Measurements from ENCODE around the gene ADH5. TPM values are rescaled to one million over a fixed set of nuclear protein-coding genes. Genes with fewer than 3 reads are reported as not detected.

ADH5 gene
- total and polyA plus RNA-seq, 10 of the 15 experiments (the other 5 are each of a cell fraction or from before 2014, with no cell fraction given), result 48.5 to 159 (median 95.3) TPM

GRCh38 chr4:99059550-99059949, 29.0 kb downstream of the ADH5 start:
- TF ChIP-seq POLR2AphosphoS2 (IDR thresholded peaks at IDR 0.05; ENCODE audit: low read depth, low read length) (no peak), ASH2L (IDR thresholded peaks at IDR 0.05; ENCODE audit: borderline replicate concordance, low read depth) (no peak), REST (IDR thresholded peaks at IDR 0.05; ENCODE audit: low read depth, low read length) (no peak), CEBPB (IDR thresholded peaks at IDR 0.05; ENCODE audit: borderline replicate concordance in 1 of 2, low read depth in 2 of 2, low read length in 2 of 2) (no peak), NFYB (IDR thresholded peaks at IDR 0.05; ENCODE audit: insufficient read depth, low read depth, low read length) (no peak), BRCA1 (IDR thresholded peaks at IDR 0.05; ENCODE audit: low read depth, low read length) (no peak), PAX8 (IDR thresholded peaks at IDR 0.05) (no peak), NFYA (IDR thresholded peaks at IDR 0.05; ENCODE audit: borderline replicate concordance, low read depth, low read length) (no peak), YBX1 (IDR thresholded peaks at IDR 0.05) (no peak), FOXM1 (IDR thresholded peaks at IDR 0.05; ENCODE audit: low read depth, low read length) (no peak), FOXK2 (IDR thresholded peaks at IDR 0.05) (no peak)
- TF ChIP-seq, protein P1, sequence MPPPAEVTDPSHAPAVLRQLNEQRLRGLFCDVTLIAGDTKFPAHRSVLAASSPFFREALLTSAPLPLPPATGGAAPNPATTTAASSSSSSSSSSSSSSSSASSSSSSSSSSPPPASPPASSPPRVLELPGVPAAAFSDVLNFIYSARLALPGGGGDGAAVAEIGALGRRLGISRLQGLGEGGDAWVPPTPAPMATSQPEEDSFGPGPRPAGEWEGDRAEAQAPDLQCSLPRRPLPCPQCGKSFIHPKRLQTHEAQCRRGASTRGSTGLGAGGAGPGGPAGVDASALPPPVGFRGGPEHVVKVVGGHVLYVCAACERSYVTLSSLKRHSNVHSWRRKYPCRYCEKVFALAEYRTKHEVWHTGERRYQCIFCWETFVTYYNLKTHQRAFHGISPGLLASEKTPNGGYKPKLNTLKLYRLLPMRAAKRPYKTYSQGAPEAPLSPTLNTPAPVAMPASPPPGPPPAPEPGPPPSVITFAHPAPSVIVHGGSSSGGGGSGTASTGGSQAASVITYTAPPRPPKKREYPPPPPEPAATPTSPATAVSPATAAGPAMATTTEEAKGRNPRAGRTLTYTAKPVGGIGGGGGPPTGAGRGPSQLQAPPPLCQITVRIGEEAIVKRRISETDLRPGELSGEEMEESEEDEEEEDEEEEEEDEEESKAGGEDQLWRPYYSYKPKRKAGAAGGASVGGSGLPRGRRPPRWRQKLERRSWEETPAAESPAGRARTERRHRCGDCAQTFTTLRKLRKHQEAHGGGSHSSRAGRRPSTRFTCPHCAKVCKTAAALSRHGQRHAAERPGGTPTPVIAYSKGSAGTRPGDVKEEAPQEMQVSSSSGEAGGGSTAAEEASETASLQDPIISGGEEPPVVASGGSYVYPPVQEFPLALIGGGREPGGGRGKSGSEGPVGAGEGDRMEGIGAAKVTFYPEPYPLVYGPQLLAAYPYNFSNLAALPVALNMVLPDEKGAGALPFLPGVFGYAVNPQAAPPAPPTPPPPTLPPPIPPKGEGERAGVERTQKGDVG (CRISPR knock-in tag; IDR thresholded peaks at IDR 0.05), result no peak
- TF ChIP-seq, protein P2, sequence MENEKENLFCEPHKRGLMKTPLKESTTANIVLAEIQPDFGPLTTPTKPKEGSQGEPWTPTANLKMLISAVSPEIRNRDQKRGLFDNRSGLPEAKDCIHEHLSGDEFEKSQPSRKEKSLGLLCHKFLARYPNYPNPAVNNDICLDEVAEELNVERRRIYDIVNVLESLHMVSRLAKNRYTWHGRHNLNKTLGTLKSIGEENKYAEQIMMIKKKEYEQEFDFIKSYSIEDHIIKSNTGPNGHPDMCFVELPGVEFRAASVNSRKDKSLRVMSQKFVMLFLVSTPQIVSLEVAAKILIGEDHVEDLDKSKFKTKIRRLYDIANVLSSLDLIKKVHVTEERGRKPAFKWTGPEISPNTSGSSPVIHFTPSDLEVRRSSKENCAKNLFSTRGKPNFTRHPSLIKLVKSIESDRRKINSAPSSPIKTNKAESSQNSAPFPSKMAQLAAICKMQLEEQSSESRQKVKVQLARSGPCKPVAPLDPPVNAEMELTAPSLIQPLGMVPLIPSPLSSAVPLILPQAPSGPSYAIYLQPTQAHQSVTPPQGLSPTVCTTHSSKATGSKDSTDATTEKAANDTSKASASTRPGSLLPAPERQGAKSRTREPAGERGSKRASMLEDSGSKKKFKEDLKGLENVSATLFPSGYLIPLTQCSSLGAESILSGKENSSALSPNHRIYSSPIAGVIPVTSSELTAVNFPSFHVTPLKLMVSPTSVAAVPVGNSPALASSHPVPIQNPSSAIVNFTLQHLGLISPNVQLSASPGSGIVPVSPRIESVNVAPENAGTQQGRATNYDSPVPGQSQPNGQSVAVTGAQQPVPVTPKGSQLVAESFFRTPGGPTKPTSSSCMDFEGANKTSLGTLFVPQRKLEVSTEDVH (IDR thresholded peaks at IDR 0.05; ENCODE audit: low read depth, partially characterized antibody), result no peak
- FAIRE-seq, result no peak
- intact Hi-C loops (cut with micrococcal nuclease; ENCODE audit: unreplicated experiment), result loop anchor here (5.0 to 10.0 kb wide), 3 partner anchors 122 to 907 kb away; partner anchors contain the start of gene TSPAN5
- Histone ChIP-seq H3K4me3 (no peak overlapping the region), H3K27me3 (replicated peaks in 1 of 2; ENCODE audit: control insufficient read depth in 2 of 2, insufficient read depth in 2 of 2, low read length in 1 of 2) (no peaks in the 10 kb centered on the region), H3K4me1 (ENCODE audit: control insufficient read depth, insufficient read depth, low read length) (peaks cover 12% of the 10 kb centered on the region), H4K20me1 (ENCODE audit: control insufficient read depth, insufficient read depth) (no peaks in the 10 kb centered on the region), H3K9me3 (replicated peaks; ENCODE audit: control insufficient read depth, insufficient read depth, low read length) (no peaks in the 10 kb centered on the region), H3K36me3 (ENCODE audit: control insufficient read depth in 2 of 2, insufficient read depth in 2 of 2, low read length in 1 of 2) (peaks cover 0 to 18% of the 10 kb centered on the region in 2 experiments; a peak in 3 of 4 replicates), H3K27ac (ENCODE audit: control insufficient read depth, insufficient read depth) (no peak overlapping the region), H3K79me2 (ENCODE audit: control insufficient read depth, insufficient read depth, low read length) (no peaks in the 10 kb centered on the region), H2AFZ (ENCODE audit: control insufficient read depth, low read depth, low read length) (no peak overlapping the region), H3K4me2 (ENCODE audit: control insufficient read depth, insufficient read depth) (no peak overlapping the region), H3K9ac (ENCODE audit: control insufficient read depth, insufficient read depth, low read length) (no peak overlapping the region)
- ChIA-PET POLR2A (interaction anchor here (0.7 kb wide), 1 partner anchor 57 kb away, joined by 7 read pairs; no protein-coding TSS in a partner anchor), CTCF (interaction anchor here (9.2 kb wide), 1 partner anchor 59 kb away, joined by 287 read pairs; the partner anchor contains the start of gene METAP1), SMC1A (ENCODE audit: uncharacterized antibody, unreplicated experiment) (interaction anchor here (1.6 to 8.3 kb wide), 2 partner anchors 63 to 592 kb away, joined by 3 to 166 read pairs; partner anchors contain the start of gene METAP1), RAD21 (ENCODE audit: unreplicated experiment) (interaction anchor here (3.2 kb wide), 1 partner anchor 64 kb away, joined by 16 read pairs; the partner anchor contains the start of gene METAP1)
- in situ Hi-C loops (cut with MboI), result loop anchor here (10.0 kb wide), 1 partner anchor 915 kb away; the partner anchor contains the start of gene STPG2
- DNase-seq (ENCODE audit: low read depth, low spot score), result no peak
- BruUV-seq (replicated peaks), result no TSS peak
- WGBS (ENCODE audit: insufficient coverage, insufficient replicate concordance, low lambda C conversion rate, missing lambda C conversion rate), result 100% methylated on average over 1 of the region's 1 CpG
- ATAC-seq, result no peak

Data from GM12878 (cell line).